H1 (cell line): ENCODE data around the gene FCGBP. TPM values are rescaled to one million over a fixed set of nuclear protein-coding genes. Genes with fewer than 3 reads are reported as not detected.

Experiments
- CTCF ChIA-PET: fragments of 300-600 bp; sonication (Branson Sonifier 250); formaldehyde crosslinking; loops from one replicate; lab custom pipeline; 2021; ENCODE audit not compliant: partially characterized antibody; lab: Charles Lee
- POLR2A ChIA-PET: fragments of 300-600 bp; sonication (Branson Sonifier 250); formaldehyde crosslinking; loops from one replicate; lab custom pipeline; 2021; ENCODE audit warnings: inconsistent platforms; ENCODE audit not compliant: partially characterized antibody; lab: Charles Lee
- DNase-seq, 2 experiments: peaks; one replicate each; pipeline versions ENCODE4 v3.0.0 to v3.0.0-alpha.2; 2010 to 2022; ENCODE audit warnings: low spot score in 2 of 2, low read depth in 1 of 2, mixed read lengths in 1 of 2
- FAIRE-seq: peaks from 2 replicates; lab custom pipeline; 2011; peaks lifted over from hg19 to GRCh38; lab: Jason Lieb, UNC
- H2AFZ ChIP-seq: 2 replicates; pipeline ENCODE4 v1.8.1; 2012; ENCODE audit warnings: low read length, inconsistent platforms
- H2AK5ac ChIP-seq: 2 replicates; pipeline ENCODE4 v1.6.1; 2013; ENCODE audit warnings: low read depth, low read length
- H2BK120ac ChIP-seq: replicated peaks from 2 replicates; pipeline ENCODE3; 2013; ENCODE audit warnings: low read depth, low read length, inconsistent platforms
- H2BK12ac ChIP-seq: 2 replicates; pipeline ENCODE4 v1.6.1; 2013; ENCODE audit warnings: low read depth, low read length
- H2BK15ac ChIP-seq: 2 replicates; pipeline ENCODE4 v1.6.1; 2013; ENCODE audit warnings: low read length
- H2BK20ac ChIP-seq: 2 replicates; pipeline ENCODE4 v1.6.1; 2013; ENCODE audit warnings: low read length
- H2BK5ac ChIP-seq: 2 replicates; pipeline ENCODE4 v1.6.1; 2013; ENCODE audit warnings: low read depth, low read length
- H3K14ac ChIP-seq: 2 replicates; pipeline ENCODE4 v1.6.1; 2013; ENCODE audit warnings: inconsistent platforms; ENCODE audit not compliant: insufficient read length
- H3K18ac ChIP-seq: 2 replicates; pipeline ENCODE4 v1.6.1; 2013; ENCODE audit warnings: low read length; ENCODE audit errors: extremely low read depth
- H3K23ac ChIP-seq: 2 replicates; pipeline ENCODE4 v1.6.1; 2013; ENCODE audit warnings: inconsistent platforms; ENCODE audit not compliant: insufficient read length
- H3K23me2 ChIP-seq: 2 replicates; pipeline ENCODE4 v1.6.1; 2013; ENCODE audit warnings: low read depth, low read length
- H3K27ac ChIP-seq: 2 replicates; pipeline ENCODE4 v1.6.1; 2011; ENCODE audit warnings: low read depth, low read length, inconsistent platforms
- H3K27me3 ChIP-seq, 4 experiments: replicated peaks in 1 of 4; 1 replicate in 1 of 4; 2 replicates in 3 of 4; pipeline versions ENCODE4 v1.6.1 to v1.8.1; 2011 to 2013; ENCODE audit warnings: low read length in 3 of 4, mild to moderate bottlenecking in 3 of 4, inconsistent platforms in 2 of 4, mixed read lengths in 2 of 4, moderate library complexity in 1 of 4; ENCODE audit not compliant: control insufficient read depth in 3 of 4, insufficient read depth in 3 of 4; ENCODE audit errors: extremely low read depth in 1 of 4
- H3K36me3 ChIP-seq, 4 experiments: 2 replicates each; pipeline versions ENCODE4 v1.6.1 to v1.8.1; 2011 to 2013; ENCODE audit warnings: mild to moderate bottlenecking in 4 of 4, low read length in 3 of 4, moderate library complexity in 2 of 4, control low read depth in 1 of 4, inconsistent platforms in 1 of 4; ENCODE audit not compliant: insufficient read depth in 4 of 4, control insufficient read depth in 2 of 4
- H3K4ac ChIP-seq: replicated peaks from 2 replicates; pipeline ENCODE3; 2013; ENCODE audit warnings: low read length, low read depth, mixed read lengths, inconsistent platforms; ENCODE audit not compliant: insufficient read length
- H3K4me1 ChIP-seq, 4 experiments: replicated peaks in 1 of 4; 1 replicate in 1 of 4; 2 replicates in 3 of 4; pipeline versions ENCODE4 v1.6.1 to v1.8.1; 2011 to 2013; ENCODE audit warnings: low read length in 3 of 4, inconsistent platforms in 2 of 4, mixed read lengths in 1 of 4; ENCODE audit not compliant: insufficient read depth in 4 of 4, control insufficient read depth in 3 of 4
- H3K4me2 ChIP-seq, 2 experiments: 2 replicates each; pipeline versions ENCODE4 v1.6.1 to v1.8.1; 2011 to 2013; ENCODE audit warnings: low read depth in 2 of 2, low read length in 2 of 2, control low read depth in 1 of 2, inconsistent platforms in 1 of 2, mild to moderate bottlenecking in 1 of 2; ENCODE audit not compliant: insufficient read depth in 1 of 2
- H3K4me3 ChIP-seq, 4 experiments: fragments of 200-600, 300-600 bp in 1 of 4; sonication (generic), shearing (Covaris generic), sonication (Bioruptor Twin) in 1 of 4; 2 replicates each; pipeline versions ENCODE4 v1.5.1 to v1.8.1; 2011 to 2016; ENCODE audit warnings: low read length in 4 of 4, low read depth in 3 of 4, control low read depth in 2 of 4, inconsistent platforms in 2 of 4, mild to moderate bottlenecking in 2 of 4, mixed read lengths in 1 of 4, moderate library complexity in 1 of 4; ENCODE audit not compliant: insufficient read depth in 2 of 4; ENCODE audit errors: extremely low read depth in 1 of 4
- H3K56ac ChIP-seq: replicated peaks from 2 replicates; pipeline ENCODE3; 2013; ENCODE audit warnings: low read depth, mild to moderate bottlenecking, mixed read lengths, low read length, inconsistent platforms; ENCODE audit not compliant: insufficient read length
- H3K79me1 ChIP-seq: 2 replicates; pipeline ENCODE4 v1.6.1; 2013; ENCODE audit warnings: low read depth, low read length, control low read depth
- H3K79me2 ChIP-seq, 2 experiments: 2 replicates each; pipeline versions ENCODE4 v1.6.1 to v1.8.1; 2012 to 2013; ENCODE audit warnings: low read length in 2 of 2, mild to moderate bottlenecking in 2 of 2, inconsistent platforms in 1 of 2; ENCODE audit not compliant: insufficient read depth in 2 of 2, control insufficient read depth in 1 of 2
- H3K9ac ChIP-seq, 4 experiments: replicated peaks in 1 of 4; 1 replicate in 1 of 4; 2 replicates in 3 of 4; pipeline versions ENCODE4 v1.6.1 to v1.8.1; 2011 to 2013; ENCODE audit warnings: low read depth in 3 of 4, low read length in 3 of 4, control low read depth in 2 of 4, mild to moderate bottlenecking in 2 of 4, moderate library complexity in 2 of 4, inconsistent platforms in 1 of 4; ENCODE audit errors: extremely low read depth in 1 of 4
- H3K9me3 ChIP-seq, 2 experiments: 2 replicates each; pipeline versions ENCODE4 v1.6.1 to v1.8.1; 2012 to 2013; ENCODE audit warnings: mild to moderate bottlenecking in 2 of 2, moderate library complexity in 2 of 2, control low read depth in 1 of 2, inconsistent platforms in 1 of 2, low read depth in 1 of 2, low read length in 1 of 2, mixed read lengths in 1 of 2; ENCODE audit not compliant: insufficient read depth in 2 of 2
- H4K20me1 ChIP-seq, 2 experiments: replicated peaks in 1 of 2; 2 replicates each; pipeline versions ENCODE3 to v1.8.1; 2011 to 2013; ENCODE audit warnings: inconsistent platforms in 2 of 2, low read length in 2 of 2, mild to moderate bottlenecking in 1 of 2; ENCODE audit not compliant: insufficient read depth in 2 of 2, control insufficient read depth in 1 of 2
- H4K5ac ChIP-seq: 2 replicates; pipeline ENCODE4 v1.6.1; 2013; ENCODE audit warnings: low read length, low read depth, mixed read lengths, inconsistent platforms; ENCODE audit not compliant: insufficient read length
- H4K8ac ChIP-seq: 2 replicates; pipeline ENCODE4 v1.8.0; 2013; ENCODE audit warnings: mild to moderate bottlenecking, moderate library complexity, low read length, inconsistent platforms; ENCODE audit not compliant: insufficient read depth; ENCODE audit errors: extremely low read depth
- H4K91ac ChIP-seq: replicated peaks from 2 replicates; pipeline ENCODE3; 2013; ENCODE audit warnings: low read length, mixed read lengths, inconsistent platforms; ENCODE audit not compliant: insufficient read length
- ATF2 ChIP-seq: IDR thresholded peaks from 2 replicates; pipeline ENCODE4 v1.6.1; 2012; ENCODE audit warnings: low read length, inconsistent platforms
- BCL11A ChIP-seq, 2 experiments: IDR thresholded peaks; one replicate each; pipeline ENCODE4 v1.6.1; 2011; ENCODE audit warnings: low read depth in 2 of 2, low read length in 2 of 2, mild to moderate bottlenecking in 2 of 2
- BRCA1 ChIP-seq: IDR thresholded peaks from 2 replicates; pipeline ENCODE4 v1.6.1; 2012; ENCODE audit warnings: low read depth, low read length, improper control_type of control experiment
- CREB1 ChIP-seq: IDR thresholded peaks from 2 replicates; pipeline ENCODE4 v1.6.1; 2012; ENCODE audit warnings: inconsistent platforms
- EZH2 ChIP-seq: fragments of 200-600 bp; sonication (generic); IDR thresholded peaks from 2 replicates; pipeline ENCODE4 v1.7.1; 2012; ENCODE audit warnings: low read depth, mild to moderate bottlenecking, moderate library complexity, low read length, inconsistent platforms; ENCODE audit not compliant: severe bottlenecking
- JUND ChIP-seq: IDR thresholded peaks from 2 replicates; pipeline ENCODE4 v1.6.1; 2011; ENCODE audit warnings: mild to moderate bottlenecking, improper control_type of control experiment, low read length
- SRF ChIP-seq: IDR thresholded peaks from 2 replicates; pipeline ENCODE4 v1.6.1; 2011; ENCODE audit warnings: mild to moderate bottlenecking, low read depth, low read length, moderate library complexity
- TBP ChIP-seq: IDR thresholded peaks from 2 replicates; pipeline ENCODE4 v1.6.1; 2011; ENCODE audit warnings: low read depth, low read length, improper control_type of control experiment
- ZNF274 ChIP-seq: IDR thresholded peaks from 2 replicates; pipeline ENCODE4 v1.7.0; 2012; ENCODE audit warnings: low read length, borderline replicate concordance; ENCODE audit errors: extremely low read depth
- WGBS, 2 experiments: shearing (Covaris generic) in 1 of 2; methylation state at CpG; one replicate each; pipeline versions ENCODE4 v1.1.6 to v1.1.7; 2013 to 2015; ENCODE audit warnings: low lambda C conversion rate in 2 of 2, mixed read lengths in 2 of 2, inconsistent platforms in 1 of 2, low coverage in 1 of 2, missing lambda C conversion rate in 1 of 2; ENCODE audit not compliant: insufficient replicate concordance in 2 of 2, insufficient coverage in 1 of 2, insufficient read length in 1 of 2; ENCODE audit errors: extremely low coverage in 1 of 2, missing lambda C conversion rate in 1 of 2; 5-methylcytosine and 5-hydroxymethylcytosine counted together
- long read RNA-seq, 2 experiments: library from RNA in 1 of 2; library from capped mRNA in 1 of 2; stranded (forward); transcript quantifications; one replicate each; pipeline ENCODE4 v2.0.0, GENCODE V29; 2021; ENCODE audit warnings: inconsistent platforms in 1 of 2
- polyA minus RNA-seq, 3 experiments: library from RNA; depleted of rRNA, polyadenylated mRNA; stranded (reverse); fragments of >200 nt; gene quantifications; 1 replicate in 2 of 3; 2 replicates in 1 of 3; pipeline ENCODE4 v1.2.3, GENCODE V29; 2011
- polyA plus RNA-seq, 7 experiments: library from polyadenylated mRNA; depleted of rRNA in 3 of 7; stranded (reverse) in 5 of 7; unstranded in 2 of 7; fragments of >200 nt in 5 of 7; fragments of 200-250 nt in 2 of 7; gene quantifications; 1 replicate in 5 of 7; 2 replicates in 1 of 7; 4 replicates in 1 of 7; pipeline versions ENCODE4 v1.2.1 to v1.2.3, GENCODE V29; 2011 to 2013; ENCODE audit warnings: missing spikeins in 2 of 7, mixed read lengths in 2 of 7
- total RNA-seq: library from RNA; stranded (reverse); fragmentation: NEBNext Ultra II Directional; extraction: Animal tissue kit (Norgen Biotek cat#: 25700); gene quantifications from 2 replicates; pipeline ENCODE4 v1.2.1, GENCODE V29; 2021

The FCGBP gene
- 2.9 and 3.1 TPM in 2 replicates for total RNA-seq
- polyA plus RNA-seq (2011; rRNA removed), result 1.1 and 2.6 TPM in 2 replicates
- polyA plus RNA-seq (2011; cell fraction: cytosol; rRNA removed), result 2.0 TPM
- polyA plus RNA-seq (2011; cell fraction: nucleus; rRNA removed), result 7.4 TPM
- polyA plus RNA-seq (2012, experiment 1 of 2), result 1.6 to 3.0 TPM (median 2.0 TPM) in 4 replicates
- 1.2 TPM for polyA plus RNA-seq (2012, experiment 2 of 2)
- 0.61 TPM for polyA plus RNA-seq (2013, experiment 1 of 2)
- polyA plus RNA-seq (2013, experiment 2 of 2), result 0.55 TPM
- 1.2 and 2.8 TPM in 2 replicates for polyA minus RNA-seq (2011; rRNA and poly(A)+ RNA removed)
- 4.7 TPM for polyA minus RNA-seq (2011; cell fraction: cytosol; rRNA and poly(A)+ RNA removed)
- 7.3 TPM for polyA minus RNA-seq (2011; cell fraction: nucleus; rRNA and poly(A)+ RNA removed)
- long read RNA-seq, experiment 1, partial matches to known transcripts, result 2 of 4 reads
- long read RNA-seq, experiment 1, other reads (novel, unspliced or antisense), result 2 of 4 reads
- long read RNA-seq, experiment 2, result 0 reads

- Histone ChIP-seq H2BK120ac (no peak within 1 kb of the TSS), H4K91ac (no peak within 1 kb of the TSS), H2AFZ (no peak within 1 kb of the TSS), H3K56ac (no peak within 1 kb of the TSS), H2BK5ac (no peak within 1 kb of the TSS), H3K23ac (no peak within 1 kb of the TSS), H4K8ac (peak within 1 kb of the TSS; percentile 77; the same call in 1 of the 2 replicates), H3K9me3 (no peaks in the 10 kb centered on the region), H2AK5ac (no peak within 1 kb of the TSS), H3K27me3 (no peaks in the 10 kb centered on the region), H3K27ac (no peak within 1 kb of the TSS), H2BK20ac (no peak within 1 kb of the TSS), H3K23me2 (no peaks in the 10 kb centered on the region), H3K4me2 (no peak within 1 kb of the TSS), H3K36me3 (no peaks in the 10 kb centered on the region), H3K79me2 (no peaks in the 10 kb centered on the region), H3K4me3 (no peak within 1 kb of the TSS), H4K5ac (no peak within 1 kb of the TSS), H3K4ac (no peak within 1 kb of the TSS), H3K79me1 (no peaks in the 10 kb centered on the region), H3K9ac (no peak within 1 kb of the TSS), H2BK12ac (no peak within 1 kb of the TSS), H3K14ac (no peak within 1 kb of the TSS), H2BK15ac (no peak within 1 kb of the TSS), H3K4me1 (no peaks in the 10 kb centered on the region), H4K20me1 (no peaks in the 10 kb centered on the region), H3K18ac (no peak within 1 kb of the TSS)
- TF ChIP-seq EZH2 (no peak), ZNF274 (no peak), JUND (no peak), SRF (no peak), BRCA1 (no peak), CREB1 (no peak), TBP (no peak), BCL11A (IDR thresholded peaks at IDR 0.05; ENCODE audit: low read depth in 2 of 2, low read length in 2 of 2) (no peak), ATF2 (no peak)
- no peak for DNase-seq
- FAIRE-seq, result no peak
- CTCF ChIA-PET, result interaction anchor here (0.6 to 1.2 kb wide), 2 partner anchors 26 to 31 kb away, joined by 3 read pairs; no protein-coding TSS in a partner anchor
- 84% methylated on average over 5 of the region's 5 CpGs; no CpG with 5 or more reads in 1 of the 2 experiments for WGBS, 2 experiments
- POLR2A ChIA-PET, result no interaction called here
Measured at GRCh38 chr19:39934584-39935363, at the start of gene FCGBP. Gene FCGBP, minus strand, starts transcription at chr19:39934634.
